RPMI8226 (cell line): ENCODE results near the gene SYNJ1.
"Not testable (repeated sequence)": the region's sequence is repeated elsewhere in the genome, so short reads cannot be mapped to it uniquely, and the experiment has no call there.

Experiments
- DNase-seq: peaks from one replicate; pipeline ENCODE4 v3.0.0-alpha.2; 2015

SYNJ1 gene, protein sequence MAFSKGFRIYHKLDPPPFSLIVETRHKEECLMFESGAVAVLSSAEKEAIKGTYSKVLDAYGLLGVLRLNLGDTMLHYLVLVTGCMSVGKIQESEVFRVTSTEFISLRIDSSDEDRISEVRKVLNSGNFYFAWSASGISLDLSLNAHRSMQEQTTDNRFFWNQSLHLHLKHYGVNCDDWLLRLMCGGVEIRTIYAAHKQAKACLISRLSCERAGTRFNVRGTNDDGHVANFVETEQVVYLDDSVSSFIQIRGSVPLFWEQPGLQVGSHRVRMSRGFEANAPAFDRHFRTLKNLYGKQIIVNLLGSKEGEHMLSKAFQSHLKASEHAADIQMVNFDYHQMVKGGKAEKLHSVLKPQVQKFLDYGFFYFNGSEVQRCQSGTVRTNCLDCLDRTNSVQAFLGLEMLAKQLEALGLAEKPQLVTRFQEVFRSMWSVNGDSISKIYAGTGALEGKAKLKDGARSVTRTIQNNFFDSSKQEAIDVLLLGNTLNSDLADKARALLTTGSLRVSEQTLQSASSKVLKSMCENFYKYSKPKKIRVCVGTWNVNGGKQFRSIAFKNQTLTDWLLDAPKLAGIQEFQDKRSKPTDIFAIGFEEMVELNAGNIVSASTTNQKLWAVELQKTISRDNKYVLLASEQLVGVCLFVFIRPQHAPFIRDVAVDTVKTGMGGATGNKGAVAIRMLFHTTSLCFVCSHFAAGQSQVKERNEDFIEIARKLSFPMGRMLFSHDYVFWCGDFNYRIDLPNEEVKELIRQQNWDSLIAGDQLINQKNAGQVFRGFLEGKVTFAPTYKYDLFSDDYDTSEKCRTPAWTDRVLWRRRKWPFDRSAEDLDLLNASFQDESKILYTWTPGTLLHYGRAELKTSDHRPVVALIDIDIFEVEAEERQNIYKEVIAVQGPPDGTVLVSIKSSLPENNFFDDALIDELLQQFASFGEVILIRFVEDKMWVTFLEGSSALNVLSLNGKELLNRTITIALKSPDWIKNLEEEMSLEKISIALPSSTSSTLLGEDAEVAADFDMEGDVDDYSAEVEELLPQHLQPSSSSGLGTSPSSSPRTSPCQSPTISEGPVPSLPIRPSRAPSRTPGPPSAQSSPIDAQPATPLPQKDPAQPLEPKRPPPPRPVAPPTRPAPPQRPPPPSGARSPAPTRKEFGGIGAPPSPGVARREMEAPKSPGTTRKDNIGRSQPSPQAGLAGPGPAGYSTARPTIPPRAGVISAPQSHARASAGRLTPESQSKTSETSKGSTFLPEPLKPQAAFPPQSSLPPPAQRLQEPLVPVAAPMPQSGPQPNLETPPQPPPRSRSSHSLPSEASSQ (N-terminal part only)

DNA sequence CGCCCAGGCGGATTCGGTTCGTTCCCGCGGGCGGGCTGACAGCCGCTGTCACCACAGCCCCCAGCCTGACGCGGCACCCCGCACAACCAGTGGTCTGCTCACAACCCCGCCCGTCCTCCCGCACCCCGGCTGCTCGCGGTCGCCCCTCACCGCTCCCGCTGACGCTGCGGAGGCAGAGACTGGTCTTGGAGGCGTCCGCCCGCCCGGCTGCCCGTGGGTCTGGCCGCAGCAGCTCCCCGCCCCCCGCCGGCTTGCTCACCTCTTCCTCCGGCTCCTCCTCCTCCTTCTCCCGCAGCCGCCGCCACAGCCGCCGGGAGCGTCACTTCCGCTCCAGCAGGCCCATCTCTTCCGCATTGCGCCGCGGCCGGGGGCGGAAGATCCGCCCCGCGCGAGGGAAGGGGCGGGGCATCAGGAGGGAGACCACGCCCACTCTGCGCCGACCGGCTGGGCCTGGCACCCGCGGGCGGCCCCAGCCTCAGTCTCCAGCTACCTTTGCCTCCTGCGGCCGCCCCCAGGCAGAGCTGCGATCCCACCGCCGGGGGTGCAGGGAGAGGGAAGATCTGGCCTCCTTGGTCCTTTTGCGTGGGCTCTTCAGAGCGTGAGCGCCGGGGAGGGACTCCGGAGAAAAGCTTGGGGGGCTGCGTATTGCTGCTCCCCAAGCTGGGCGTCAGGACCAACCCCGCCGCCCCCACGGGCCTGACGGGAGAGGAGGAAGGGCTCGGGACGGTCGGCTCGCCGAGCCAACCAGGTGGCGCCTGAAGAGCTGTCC is at the start of gene SYNJ1:
Gene SYNJ1 (minus strand): TSS at position 327 of the 769 bp plus-strand sequence. CDS start 1,118 bp downstream, outside the sequence.
- DNase-seq = peak; percentile 98

DNA sequence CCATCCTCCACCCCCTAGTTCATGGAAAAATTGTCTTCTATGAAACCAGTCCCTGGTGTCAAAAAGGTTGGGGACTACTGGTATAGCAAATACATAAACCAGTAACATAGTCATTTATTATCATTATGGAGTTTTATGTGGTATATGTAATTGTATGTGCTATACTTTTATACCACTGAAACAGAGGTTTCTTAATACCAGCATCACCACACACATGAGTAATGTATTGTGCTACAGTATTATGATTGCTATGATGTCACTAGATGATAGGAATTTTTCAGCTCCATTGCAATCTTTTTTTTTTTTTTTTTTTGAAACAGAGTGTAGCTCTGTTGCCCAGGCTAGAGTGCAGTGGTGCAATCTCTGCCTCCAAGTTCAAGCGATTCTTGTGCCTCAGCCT is 49.5 kb upstream of the SYNJ1 start:
- no peak for DNase-seq

DNA sequence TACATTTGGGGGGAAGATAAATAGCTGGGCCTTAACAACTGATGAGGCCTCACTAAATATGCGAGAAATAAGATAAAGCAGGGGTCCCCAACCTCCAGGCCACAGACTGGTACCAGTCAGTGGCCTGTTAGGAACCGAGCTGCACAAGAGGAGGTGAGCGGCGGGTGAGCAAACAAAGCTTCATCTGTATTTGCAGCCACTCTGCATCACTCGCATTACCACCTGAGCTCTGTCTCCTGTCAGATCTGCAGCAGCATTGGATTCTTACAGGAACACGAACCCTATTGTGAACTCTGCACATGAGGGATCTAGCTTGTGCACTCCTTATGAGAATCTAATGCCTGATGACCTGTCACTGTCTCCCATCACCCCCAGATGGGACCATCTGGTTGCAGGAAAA is 48.9 kb upstream of the SYNJ1 start:
- no peak for DNase-seq

DNA sequence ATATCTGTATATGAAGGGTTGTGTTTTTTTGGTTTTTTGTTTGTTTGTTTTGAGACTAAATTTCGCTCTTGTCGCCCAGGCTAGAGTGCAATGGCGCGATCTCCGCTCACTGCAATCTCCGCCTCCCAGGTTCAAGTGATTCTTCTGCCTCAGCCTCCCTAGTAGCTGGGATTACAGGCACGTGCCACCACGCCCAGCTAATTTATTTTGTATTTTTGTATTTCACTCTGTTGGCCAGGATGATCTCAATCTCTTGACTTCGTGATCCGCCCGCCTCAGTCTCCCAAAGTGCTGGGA is 45.2 kb upstream of the SYNJ1 start:
- not testable (repeated sequence) for DNase-seq

DNA sequence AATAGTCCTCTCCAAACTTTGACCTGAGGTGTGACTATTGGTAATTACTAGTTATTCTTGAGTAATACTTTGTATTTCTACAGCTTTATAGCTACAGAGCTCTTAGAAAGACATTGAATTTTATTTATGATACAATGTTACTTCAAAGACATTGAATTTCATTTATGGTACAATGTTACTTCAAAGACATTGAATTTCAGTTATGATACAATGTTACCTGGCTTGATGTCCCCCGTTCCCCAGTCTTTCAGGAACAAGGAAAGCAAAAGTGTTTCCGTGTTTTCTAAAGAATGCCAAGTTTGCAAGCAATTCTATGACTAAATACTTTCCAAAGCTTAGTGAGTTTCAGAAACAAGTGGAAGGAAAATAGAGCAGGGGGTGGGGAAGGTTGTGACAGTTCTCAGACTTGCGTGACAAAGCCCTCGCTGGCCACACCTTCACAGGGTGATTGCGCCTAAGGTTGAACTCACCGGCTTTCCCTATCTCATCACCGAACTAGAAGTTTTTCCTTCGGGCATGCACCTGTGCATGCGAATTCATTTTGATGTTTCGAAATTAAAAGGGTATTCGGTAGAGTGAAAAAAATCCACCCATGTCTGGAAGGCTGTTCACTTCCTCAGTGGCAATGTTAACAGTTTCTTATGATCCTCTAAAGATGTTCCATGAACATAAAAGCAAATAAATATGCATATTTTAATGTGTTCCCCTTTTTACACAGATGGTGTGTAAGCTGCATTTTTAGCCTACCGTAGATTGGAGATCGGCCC is 44.7 kb upstream of the SYNJ1 start:
- peak; percentile 52 for DNase-seq

DNA sequence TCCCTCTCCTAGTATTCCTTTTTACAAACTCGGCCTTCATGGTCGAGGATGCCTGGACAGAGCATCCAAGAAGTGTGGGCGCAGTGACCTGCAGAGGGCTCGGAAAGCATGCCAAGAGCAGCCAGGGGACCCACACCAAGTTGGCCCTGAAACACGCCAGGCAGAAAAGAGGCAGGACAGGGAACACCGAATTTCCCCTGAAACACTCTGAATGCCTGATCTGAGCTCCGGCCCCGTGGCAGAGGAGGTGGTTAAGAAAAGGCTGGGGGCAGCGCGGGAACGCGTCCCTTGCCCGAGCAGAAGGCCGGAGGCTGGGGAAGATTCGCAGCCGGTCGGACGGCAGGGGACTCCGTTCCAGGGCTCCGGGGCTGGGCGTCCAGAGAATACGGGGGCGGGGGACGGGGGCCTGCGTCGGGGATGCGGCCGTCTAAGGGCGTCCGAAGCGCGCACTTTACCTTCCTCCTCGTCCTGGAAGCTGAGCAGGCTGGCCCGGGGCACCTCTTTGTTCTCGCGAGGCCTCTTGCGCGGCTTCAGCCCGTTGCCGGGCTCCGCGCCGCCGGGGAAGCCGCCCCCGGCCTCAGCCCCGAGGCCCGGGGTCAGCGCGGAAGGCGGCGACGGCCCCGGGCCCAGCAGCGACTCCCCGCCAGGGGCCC is 43.2 kb upstream of the SYNJ1 start:
- DNase-seq = peak; percentile 68

DNA sequence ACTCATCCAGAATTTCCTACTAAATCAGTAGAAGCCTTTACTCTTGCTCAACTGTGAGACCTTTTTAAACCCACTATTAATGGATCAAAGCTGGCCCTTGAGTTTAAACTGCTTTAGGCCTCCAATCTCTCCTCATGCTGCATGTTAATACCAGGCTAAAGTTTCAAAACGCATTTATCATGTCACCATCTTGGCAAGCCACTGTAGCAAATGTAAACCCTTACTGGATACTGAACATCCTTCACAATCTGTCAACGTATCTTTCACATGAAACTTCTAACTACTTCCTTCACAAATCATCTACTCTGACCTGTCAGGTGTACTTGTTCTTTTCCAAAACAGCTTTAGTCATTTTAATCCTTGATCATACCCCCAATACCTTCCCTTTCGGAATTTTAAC is 40.7 kb upstream of the SYNJ1 start:
- DNase-seq = no peak

DNA sequence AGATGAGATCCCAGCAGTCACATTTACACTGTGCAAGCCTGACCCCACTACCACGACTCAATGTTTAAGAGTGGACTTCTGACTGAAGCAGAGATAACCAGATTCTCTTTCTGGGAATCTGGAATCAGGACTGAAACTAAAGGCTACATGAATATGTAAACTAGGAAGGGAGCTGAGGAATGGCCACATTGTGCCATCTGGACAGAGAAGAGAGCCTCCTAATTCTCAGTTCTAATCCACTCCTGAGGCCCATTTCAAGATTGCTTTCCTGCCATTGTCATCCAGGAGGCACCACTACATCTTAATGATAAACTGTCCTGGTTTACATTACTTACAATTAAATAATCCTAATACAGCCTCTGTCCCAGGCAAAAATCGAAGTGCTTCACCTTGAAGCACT is 37.2 kb upstream of the SYNJ1 start:
- DNase-seq = no peak

DNA sequence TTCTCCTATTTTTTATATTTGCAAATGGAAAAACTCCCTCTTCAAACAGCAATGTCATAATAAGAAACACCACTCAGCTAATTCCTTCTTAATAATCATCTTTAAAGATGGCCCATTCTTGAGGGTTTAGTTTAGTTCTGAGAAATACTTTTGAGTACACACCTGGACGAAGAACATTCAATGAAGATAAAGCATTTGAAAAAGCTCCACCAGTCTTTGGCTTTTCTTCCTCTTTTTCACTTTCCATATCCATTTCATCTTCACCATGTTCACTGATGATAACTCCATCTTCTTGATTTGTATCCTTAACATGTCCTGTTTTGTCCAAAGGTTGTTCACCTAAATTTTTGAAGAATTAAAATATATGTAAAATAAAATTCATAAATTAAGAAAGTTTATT is 36.4 kb upstream of the SYNJ1 start:
- no peak for DNase-seq

DNA sequence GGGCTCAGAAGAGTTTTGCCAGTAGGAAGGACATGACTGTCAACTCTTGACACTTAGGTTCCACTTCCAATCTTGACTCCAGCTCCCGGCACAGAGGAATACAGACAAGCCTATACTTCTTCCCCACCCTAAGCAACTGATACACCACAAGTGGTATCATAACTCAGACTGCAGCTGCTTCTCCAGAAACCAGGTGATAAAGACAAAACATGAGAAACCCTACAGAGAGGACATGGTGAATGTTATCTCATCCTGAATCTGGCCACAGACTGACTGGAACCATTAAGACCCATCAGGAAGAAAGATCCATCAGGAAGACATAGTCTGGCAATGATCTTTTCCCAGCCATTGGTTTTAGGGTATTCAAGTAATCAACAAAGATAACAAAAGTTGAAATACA is 30.0 kb upstream of the SYNJ1 start:
- no peak for DNase-seq

DNA sequence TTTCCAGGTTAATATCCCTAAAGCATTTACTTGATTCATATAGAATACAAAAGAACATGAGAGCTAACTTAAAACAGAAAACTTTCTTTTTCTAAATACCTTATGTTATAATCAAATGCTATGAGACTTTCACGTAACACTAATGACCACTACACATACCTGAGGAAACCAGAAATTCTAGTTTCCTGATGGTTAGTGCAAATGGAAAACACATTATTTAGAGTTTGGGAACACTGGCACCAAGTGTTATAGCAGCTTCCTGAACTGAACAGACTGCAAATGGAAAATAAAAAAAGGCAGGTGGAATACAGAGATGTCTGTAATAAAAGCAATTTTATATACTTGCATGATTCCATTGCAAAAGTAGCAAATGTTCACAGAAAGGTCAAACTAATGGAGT is 28.3 kb upstream of the SYNJ1 start:
- DNase-seq = no peak

DNA sequence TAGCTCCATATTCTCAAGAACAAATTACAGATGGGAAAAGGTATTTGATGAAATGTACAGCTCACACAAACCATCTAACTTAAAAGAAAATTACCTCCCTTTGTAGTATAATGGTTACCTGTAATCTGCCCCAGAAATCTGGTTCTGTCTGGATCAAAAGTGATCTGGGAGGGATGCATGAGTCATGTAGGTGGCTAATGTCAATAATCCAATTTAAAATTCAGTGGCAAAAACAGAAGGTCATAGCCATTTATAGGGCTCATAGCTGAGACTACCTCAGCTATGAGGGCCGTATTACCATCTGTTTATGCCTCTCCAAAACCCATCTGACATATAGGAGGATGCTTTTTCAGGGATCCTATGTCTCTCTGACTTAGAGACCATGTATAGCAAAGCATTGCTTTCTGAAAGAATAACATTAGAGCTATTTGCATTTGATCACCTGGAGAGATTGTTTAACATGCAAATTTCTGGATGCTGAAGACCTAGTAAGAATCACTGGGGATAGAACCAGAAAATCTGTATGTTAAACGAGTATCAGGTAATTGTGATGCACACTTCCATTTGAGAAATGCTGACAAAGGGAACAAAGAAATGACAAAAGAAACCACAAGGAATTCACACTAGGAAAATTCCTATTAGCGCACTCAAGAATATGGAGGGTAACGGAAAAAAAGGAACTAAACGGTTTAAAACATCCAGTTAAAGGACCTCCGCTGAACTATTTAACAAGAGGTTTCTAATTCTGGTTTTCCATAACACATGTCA is 26.2 kb upstream of the SYNJ1 start:
- no peak for DNase-seq

DNA sequence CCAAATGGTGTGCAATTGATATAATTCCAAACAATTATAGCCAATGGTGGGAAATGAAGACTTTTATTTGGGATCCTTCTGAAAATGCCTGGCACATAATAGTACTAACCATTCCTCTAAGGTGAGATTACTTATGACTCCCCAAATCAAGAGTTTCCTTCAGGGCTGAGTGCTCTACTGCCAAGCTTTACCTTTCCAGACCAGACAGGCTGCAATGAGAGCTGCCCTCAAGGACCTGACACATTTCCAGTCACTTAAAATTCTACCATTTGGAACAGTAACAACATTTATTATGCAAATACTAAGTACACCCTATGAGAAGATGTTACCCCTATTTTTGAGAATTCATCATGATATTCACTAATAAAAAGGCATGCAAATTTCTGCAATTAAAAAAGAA is 22.6 kb upstream of the SYNJ1 start:
- DNase-seq = no peak

DNA sequence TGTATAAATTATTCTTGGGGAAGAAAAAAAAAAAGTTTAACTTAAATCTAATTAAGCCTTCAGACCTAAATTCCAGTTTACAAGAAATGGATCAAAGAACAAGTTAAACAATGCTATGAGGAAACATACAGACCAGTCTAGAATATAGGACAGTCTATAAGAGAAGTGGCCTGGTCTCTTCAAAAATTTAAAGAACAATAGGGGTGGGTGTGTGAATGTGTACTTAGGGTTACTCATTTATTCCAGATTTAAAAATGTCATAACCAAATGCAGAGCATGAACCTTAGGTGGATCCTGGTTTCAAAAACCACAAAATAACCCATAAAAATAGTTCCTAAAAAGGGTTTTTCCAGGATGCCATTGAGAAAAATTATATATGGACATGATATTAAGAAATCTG is 21.8 kb upstream of the SYNJ1 start:
- no peak for DNase-seq

DNA sequence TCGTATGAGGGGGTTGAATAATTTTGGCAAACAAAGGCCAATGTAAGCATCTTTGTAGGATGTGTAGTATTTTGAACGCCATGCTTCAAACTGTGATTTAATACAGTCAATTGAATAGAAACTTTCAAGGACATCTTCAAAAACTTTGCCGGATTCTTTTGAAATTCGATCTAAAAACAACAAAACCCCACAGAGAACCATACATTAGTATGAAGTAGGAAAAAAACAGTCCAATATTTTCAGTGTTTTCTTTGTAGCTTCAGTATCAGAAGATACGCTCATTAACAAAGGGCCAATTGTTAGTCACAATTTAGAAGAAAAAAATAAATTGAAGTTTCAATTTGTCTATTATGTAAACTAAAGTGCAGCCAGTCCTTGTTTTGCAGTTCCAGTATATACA is 20.7 kb upstream of the SYNJ1 start:
- DNase-seq = no peak

DNA sequence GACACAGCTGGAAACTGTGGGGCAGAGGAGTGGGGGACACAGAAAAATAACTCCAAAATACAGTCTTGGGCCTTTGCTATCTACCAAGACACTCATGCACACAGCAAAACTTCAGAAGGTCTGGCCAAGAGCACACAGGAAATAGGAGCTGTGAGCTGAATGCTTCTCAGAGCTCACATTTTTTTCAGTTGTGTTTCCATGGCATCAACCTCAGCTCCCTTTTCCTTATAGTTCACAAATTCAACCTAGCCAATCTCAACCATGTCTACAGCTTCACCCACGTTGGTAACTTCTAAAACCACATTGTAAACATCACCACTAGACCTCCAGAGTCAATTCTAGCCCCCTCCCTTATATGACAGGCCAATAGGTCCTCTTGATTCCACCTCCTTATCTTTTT is 19.6 kb upstream of the SYNJ1 start:
- DNase-seq = no peak

DNA sequence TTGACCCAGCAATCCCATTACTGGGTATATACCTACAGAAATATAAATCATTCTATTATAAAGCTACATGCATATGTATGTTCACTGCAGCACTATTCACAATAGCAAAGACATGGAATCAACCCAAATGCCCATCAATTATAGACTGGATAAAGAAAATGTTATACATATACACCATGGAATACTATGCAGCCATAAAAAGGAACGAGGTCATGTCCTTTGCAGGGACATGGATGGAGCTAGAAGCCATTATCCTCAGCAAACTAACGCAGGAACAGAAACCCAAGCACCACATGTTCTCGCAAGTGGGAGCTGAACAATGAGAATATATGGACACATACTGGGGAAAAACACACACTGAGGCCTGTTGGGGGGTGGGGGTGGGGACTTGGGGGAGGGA is 18.9 kb upstream of the SYNJ1 start:
- not testable (repeated sequence) for DNase-seq

DNA sequence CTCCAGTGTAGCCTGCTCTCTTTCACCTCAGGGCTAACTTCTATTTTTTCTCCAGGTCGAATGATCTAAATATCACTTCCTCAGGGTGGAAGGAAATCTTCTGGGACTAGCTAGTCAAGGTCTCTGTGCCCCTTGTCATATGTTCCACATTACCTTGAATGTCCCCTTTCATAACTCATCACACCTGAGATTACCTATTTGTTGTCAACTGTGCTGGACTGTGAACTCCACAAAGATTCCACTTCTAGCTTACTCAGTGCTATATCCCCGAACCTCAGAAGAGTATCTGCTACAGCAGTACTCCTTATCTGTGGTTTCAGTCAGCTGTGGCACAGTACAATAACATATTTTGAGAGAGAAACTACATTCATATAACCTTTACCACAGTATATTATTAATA is 14.6 kb upstream of the SYNJ1 start:
- no peak for DNase-seq

DNA sequence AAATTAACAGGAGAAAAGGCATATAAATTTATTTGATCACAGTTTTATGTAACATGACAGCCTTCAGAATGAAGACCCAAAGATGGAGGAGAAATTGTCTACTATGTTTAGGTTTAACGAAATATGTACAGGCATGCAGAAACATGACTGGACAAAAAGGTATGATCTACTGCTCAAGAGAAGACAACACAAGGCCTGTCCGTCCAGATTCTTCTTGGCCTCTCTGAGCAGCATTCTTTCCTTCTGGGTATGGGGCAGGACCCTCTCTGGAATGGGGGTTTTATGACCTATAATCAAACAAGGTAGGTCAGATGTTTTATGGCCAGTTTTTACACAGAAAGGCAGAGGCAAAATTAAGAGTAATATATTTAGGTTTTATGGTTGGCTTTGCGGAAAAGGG is 13.5 kb upstream of the SYNJ1 start:
- no peak for DNase-seq

DNA sequence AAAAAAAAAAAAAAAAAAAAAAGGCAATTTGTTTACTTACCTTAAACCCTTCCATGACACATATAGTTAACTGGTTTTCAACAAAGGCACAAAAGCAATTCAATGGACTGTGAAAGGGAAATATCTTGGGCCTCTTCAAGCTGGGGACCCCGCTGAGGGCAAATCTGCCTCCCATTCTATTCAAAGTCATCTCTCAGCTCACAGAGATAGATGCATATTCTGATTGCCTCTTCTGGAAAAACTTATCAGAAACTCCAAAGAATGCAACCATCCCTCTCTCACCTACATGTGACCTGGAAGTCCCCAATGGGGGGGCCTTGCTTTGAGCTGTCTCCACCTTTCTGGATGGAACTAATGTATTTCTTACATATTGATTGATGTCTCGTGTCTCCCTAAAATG is 12.1 kb upstream of the SYNJ1 start:
- DNase-seq = no peak

DNA sequence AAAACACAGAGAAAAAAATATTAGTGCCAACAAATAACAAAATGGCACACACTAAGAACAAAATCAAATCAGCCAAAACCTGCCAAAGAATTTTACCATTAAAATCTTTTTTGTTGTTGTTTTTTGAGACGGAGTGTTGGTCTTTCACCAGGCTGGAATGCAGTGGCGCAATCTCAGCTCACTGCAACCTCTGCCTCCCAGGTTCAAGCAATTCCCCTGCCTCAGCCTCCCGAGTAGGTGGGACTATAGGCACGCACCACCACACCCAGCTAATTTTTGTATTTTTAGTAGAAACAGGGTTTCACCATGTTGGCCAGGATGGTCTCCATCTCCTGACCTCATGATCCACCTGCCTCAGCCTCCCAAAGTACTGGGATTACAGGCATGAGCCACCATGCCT is 8.3 kb upstream of the SYNJ1 start:
- DNase-seq = not testable (repeated sequence)
